Urothelium cell line (cell line): Measurements from ENCODE around the gene PDIA2.
A peak's percentile ranks its signal among the peaks of the same experiment; 100 is the strongest.
"Not testable (repeated sequence)": the region's sequence is repeated elsewhere in the genome, so short reads cannot be mapped to it uniquely, and the experiment has no call there.

Experiments
- DNase-seq: peaks from one replicate; pipeline ENCODE4 v3.0.0; 2011; ENCODE audit warnings: low spot score, mixed read lengths
- FAIRE-seq: peaks from 2 replicates; lab custom pipeline; 2011; peaks lifted over from hg19 to GRCh38; lab: Jason Lieb, UNC

Gene PDIA2

GRCh38 chr16:263182-263774 is 19.7 kb upstream of the PDIA2 start:
- FAIRE-seq (no peak), DNase-seq (no peak)

DNA sequence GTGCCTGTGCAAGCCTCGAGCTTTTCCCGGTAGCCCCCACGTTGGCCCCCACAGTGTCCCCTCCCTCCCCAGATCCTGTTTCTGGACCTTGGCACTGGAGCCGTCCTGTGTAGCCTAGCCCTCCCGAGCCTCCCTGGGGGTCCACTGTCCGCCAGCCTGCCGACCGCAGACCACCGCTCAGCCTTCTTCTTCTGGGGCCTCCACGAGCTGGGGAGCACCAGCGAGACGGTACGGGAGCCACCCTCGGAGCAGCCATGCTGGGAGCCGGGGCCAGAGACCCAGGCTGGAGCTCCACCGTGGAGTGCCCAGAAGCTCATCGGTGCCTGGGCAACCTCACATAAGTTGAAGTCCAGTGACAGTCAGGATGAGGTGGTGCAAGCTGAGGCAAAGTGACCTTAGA is 19.0 kb upstream of the PDIA2 start:
- FAIRE-seq (no peak), DNase-seq (no peak)

DNA sequence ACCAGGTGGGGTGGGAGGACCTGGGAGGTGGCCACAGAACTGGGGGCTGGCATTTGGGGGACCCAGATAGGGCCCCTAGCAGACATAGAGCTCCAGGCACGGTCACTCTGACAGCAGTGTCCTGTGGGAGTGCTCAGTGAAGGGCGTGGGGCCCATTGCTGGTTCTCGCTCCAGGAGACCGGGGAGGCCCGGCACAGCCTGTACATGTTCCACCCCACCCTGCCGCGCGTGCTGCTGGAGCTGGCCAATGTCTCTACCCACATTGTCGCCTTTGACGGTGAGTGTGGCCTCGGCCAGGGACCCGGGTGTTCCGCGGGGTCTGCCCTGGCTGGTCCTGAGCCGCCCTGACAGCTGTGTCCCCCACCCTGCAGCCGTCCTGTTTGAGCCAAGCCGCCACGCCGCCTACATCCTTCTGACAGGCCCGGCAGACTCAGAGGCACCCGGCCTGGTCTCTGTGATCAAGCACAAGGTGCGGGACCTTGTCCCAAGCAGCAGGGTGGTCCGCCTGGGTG is 18.5 kb upstream of the PDIA2 start:
- DNase-seq (no peak), FAIRE-seq (no peak)

GRCh38 chr16:265002-265529 is 17.9 kb upstream of the PDIA2 start:
- no peak for DNase-seq
- FAIRE-seq: no peak

GRCh38 chr16:265711-266110 is 17.3 kb upstream of the PDIA2 start:
- no peak for DNase-seq
- FAIRE-seq: no peak

DNA sequence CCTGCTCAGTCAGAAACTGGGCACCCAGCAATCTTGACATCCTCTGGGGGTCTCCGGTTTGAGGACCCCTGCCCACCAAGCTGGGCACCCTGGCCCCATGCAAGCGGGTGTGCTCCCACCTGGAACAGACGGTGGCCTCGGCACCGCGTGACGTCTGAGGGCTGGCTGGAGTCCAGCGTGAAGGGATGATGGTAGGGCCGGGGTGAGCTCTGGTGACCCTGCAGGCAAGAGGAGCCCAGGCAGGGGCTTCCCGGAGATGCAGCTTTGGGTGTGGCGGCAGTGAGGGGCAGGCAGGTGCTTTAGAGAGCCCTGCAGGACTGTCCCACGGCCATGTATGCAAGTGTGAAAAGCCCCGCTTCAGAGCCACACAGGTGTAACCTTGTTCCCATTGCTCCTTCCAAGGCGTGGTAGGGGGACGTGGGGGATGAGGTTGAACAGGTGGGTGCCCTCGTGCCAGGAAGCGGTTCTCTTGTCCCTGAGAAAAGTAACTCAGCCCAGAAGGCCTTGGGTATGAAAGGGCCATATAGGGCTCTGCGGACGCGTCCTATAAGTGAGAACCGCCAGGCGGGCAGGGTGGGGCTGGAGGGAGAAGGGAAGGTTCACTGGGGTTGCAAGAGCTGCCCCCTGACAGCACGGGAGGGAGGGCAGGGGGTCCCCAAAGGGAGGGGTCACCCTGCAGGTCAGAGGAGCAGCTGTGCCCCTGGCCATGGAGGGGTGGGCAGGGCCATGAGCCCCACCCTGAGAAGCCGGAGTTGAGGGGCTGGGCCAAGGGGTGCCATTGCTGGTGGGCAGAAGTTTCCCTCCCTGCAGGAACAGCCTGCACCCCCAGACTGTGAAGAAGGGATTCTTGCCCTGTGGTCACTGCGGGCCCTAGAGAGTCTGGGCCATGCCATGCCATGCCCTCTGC is 16.5 kb upstream of the PDIA2 start:
- no peak for FAIRE-seq
- DNase-seq: no peak

- peak; percentile 99 for FAIRE-seq
- not testable (repeated sequence) for DNase-seq
These were observed 15.4 kb upstream of the PDIA2 start for GRCh38 chr16:267562-267961.

DNA sequence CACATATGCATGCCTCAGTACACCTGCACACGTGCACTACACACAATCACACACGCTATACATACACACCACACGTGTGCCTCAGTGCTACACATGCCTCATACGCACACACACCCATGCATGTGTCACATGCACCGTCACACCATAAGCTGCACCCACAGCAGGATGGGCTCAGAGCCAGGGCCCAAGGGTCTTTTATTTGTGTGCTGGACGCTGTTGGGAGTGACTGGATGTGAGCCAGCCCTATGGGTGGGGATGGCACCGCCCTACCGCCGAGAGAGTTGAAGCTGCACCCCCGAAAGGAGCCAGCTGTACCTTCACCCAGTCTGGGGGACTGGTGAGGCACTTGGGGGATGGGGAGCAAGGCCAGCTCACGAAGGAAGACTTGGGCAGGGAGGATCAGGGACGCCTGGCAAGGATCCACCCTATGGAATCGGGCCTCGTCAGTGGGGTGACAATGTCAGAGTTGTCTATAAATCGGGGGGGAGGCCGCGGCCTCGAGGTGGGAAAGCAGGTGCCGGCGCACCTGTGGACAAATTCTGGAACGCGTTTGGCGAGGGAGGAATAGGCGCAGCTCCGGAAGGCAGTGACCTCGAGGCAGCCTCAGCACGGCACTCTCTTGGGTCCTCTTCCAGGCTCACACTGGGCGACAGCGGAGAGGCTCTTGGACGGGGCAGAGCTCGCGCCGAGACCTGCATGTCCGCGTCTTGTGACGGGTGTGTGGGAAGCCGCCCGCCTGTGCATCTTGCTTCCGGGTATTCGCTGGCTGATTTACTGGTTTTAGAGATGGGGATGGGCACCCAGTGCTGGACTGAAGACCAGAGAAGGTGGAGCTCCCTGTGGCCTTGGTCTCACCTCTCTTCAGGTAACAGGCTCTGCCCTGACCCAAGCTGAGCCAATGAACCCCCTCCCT is 14.6 kb upstream of the PDIA2 start:
- FAIRE-seq (no peak), DNase-seq (no peak)

- DNase-seq (no peak), FAIRE-seq (no peak)
These were observed 13.7 kb upstream of the PDIA2 start for GRCh38 chr16:269061-269796.

GRCh38 chr16:270381-271255 is 12.3 kb upstream of the PDIA2 start:
- no peak for DNase-seq
- no peak for FAIRE-seq

DNA sequence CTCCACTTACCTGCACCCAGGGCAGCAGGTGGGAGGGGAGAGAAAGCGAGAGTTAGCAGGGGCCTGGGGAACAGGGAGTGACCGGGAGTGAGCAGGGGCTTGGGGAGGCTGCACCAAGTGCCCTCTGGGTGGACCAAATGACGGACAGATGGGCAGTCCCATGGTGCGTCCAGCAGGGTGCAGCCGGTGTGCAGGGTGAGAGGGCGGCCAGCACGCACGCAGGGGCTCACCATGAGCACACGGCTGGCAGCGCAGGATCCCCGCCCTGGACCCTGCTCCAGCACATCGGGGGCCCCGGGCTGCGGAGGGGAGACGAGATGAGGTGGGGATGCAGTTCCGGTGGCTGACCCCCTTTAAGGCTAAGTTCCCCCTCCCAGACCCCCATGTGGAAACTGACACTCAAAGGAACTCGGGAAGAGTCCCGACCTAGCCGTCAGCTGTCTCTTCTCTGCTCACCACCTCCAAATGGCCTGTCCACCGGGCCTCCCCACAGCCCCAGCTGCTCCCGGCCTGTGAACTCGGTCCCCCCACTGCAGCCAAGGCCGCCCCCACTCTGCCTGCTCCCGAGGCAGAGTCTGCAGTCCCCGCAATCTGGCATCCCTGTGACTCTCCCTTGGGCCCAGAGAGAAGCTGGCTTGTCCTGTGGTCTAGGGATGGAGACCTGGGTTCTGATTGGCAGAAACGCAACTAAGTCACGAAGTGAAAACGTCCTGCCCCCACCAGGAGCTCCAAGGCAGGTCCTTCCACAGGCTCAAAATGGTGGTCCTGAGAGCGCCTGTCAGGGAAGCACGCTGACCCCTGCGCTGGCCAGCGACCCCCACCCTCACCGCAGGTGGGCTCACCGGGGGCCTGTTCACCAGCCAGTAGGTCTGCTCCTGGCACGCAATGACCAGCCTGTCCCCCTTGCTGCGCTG is 10.1 kb upstream of the PDIA2 start:
- FAIRE-seq (no peak), DNase-seq (no peak)

GRCh38 chr16:273547-274421 is 9.2 kb upstream of the PDIA2 start:
- FAIRE-seq (no peak), DNase-seq (no peak)

DNA sequence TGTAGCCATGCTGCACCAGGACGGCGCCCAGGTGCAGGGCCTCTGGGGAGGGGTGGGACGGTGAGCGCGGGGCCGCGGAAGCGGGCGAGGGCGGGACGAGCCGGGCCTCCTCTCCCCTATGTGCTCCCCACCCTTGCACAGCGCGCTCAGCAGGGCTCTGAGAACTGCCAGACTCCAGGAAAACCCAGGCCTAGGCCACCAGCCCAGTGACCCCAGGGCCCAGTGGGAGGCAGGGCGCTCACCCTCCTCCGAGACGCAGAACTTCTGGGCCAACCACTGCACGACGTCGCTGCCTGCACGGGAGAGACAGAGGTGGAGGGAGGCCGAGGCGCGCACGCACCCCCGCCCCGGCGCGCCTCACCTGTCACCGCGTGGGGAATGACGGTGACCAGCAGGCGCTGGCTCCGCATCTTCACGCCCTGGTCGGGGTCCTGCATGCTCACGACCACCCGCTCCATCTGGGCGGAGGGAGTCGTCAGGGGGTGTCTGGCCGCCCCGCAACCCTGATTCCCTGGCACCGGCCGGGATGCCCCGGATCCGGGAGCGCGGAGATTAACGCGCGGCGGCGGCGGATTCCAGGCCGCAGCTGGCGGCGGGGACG is 7.8 kb upstream of the PDIA2 start:
- FAIRE-seq (no peak), DNase-seq (no peak)

- DNase-seq: no peak
These were observed 7.2 kb upstream of the PDIA2 start, which contains the start of gene RGS11 for GRCh38 chr16:275786-276232. RGS11 (minus strand) TSS chr16:275944; CDS start chr16:275911, 33 bp downstream.

DNA sequence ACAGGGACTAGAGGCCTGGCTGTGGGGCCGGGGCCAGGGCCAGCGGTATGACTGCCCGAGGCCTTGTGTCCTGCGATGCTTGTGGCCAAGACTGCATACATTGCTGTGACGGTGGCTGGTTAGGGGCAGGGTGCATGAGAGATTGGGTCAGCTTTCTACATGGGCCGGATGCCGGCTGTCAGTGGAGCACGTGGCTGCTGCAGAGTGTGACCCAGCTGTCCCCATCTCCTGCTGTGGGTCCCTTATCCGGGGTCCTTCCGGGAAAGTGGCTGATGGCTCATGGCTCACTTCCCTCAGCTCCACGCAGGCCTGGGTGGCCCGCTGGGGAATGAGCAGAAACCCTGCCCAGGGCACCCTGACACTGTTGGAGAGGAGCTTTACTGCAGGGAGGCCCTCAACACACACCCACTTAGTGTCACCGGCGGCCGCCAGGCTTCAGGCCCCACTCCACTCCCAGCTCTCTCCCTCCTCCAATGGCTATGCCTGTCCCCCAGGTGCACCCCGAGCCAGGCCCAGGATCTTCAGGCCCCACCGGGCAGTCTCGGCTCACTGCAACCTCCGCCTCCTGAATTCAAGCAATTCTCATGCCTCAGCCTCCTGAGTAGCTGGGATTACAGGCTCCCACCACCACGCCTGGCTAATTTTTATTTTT is 6.4 kb upstream of the PDIA2 start:
- FAIRE-seq (no peak), DNase-seq (no peak)

More at GRCh38 chr16:275786-276232, 7.2 kb upstream of the PDIA2 start, which contains the start of gene RGS11:
- no peak for FAIRE-seq

GRCh38 chr16:278863-279366 is 4.0 kb upstream of the PDIA2 start:
- DNase-seq (no peak), FAIRE-seq (no peak)
